ENCODE measurements around the gene RABGAP1.

The RABGAP1 gene

GRCh38 chr9:123008909-123009308 is 68.1 kb downstream of the RABGAP1 start:
- no peak for DNase-seq (ENCODE audit: low read depth)

GRCh38 chr9:123011380-123011779 is 70.6 kb downstream of the RABGAP1 start:
- no peak for DNase-seq (ENCODE audit: low read depth)

GRCh38 chr9:123011878-123012528 is 71.2 kb downstream of the RABGAP1 start:
- DNase-seq (ENCODE audit: low read depth) = no peak

- DNase-seq (ENCODE audit: low read depth) = no peak
These were observed 75.8 kb downstream of the RABGAP1 start for GRCh38 chr9:123016631-123017030.

- DNase-seq (ENCODE audit: low read depth) = no peak
These were observed 80.0 kb downstream of the RABGAP1 start for GRCh38 chr9:123020796-123021195.

- DNase-seq (ENCODE audit: low read depth) = no peak
These were observed 85.6 kb downstream of the RABGAP1 start for GRCh38 chr9:123026425-123026824.

GRCh38 chr9:123027517-123027916 is 86.7 kb downstream of the RABGAP1 start:
- DNase-seq (ENCODE audit: low read depth) = no peak

GRCh38 chr9:123028136-123028535 is 87.3 kb downstream of the RABGAP1 start:
- DNase-seq (ENCODE audit: low read depth) = no peak

- no peak for DNase-seq (ENCODE audit: low read depth)
These were observed 88.2 kb downstream of the RABGAP1 start for GRCh38 chr9:123028973-123029372.

GRCh38 chr9:123031963-123032362 is 91.1 kb downstream of the RABGAP1 start:
- no peak for DNase-seq (ENCODE audit: low read depth)

GRCh38 chr9:123033352-123033751 is 92.5 kb downstream of the RABGAP1 start, which contains the start of gene GPR21:
Gene GPR21, plus strand, starts transcription at chr9:123033667. Its CDS starts 900 bp downstream, at chr9:123034567.
- DNase-seq (ENCODE audit: low read depth) = no peak

GRCh38 chr9:123033864-123034601 is 93.2 kb downstream of the RABGAP1 start:
- no peak for DNase-seq (ENCODE audit: low read depth)

- DNase-seq (ENCODE audit: low read depth) = no peak
These were observed 94.2 kb downstream of the RABGAP1 start for GRCh38 chr9:123034881-123035510.

GRCh38 chr9:123035791-123036190 is 95.0 kb downstream of the RABGAP1 start:
- no peak for DNase-seq (ENCODE audit: low read depth)

- DNase-seq (ENCODE audit: low read depth) = no peak
These were observed 96.2 kb downstream of the RABGAP1 start for GRCh38 chr9:123036893-123037545.

- DNase-seq (ENCODE audit: low read depth) = no peak
These were observed 98.9 kb downstream of the RABGAP1 start for GRCh38 chr9:123039617-123040219.

- DNase-seq (ENCODE audit: low read depth) = no peak
These were observed 100.0 kb downstream of the RABGAP1 start for GRCh38 chr9:123040801-123041200.

GRCh38 chr9:123041489-123041888 is 100.7 kb downstream of the RABGAP1 start:
- no peak for DNase-seq (ENCODE audit: low read depth)

- DNase-seq (ENCODE audit: low read depth) = no peak
These were observed 102.5 kb downstream of the RABGAP1 start for GRCh38 chr9:123043081-123043939.

GRCh38 chr9:123044586-123044985 is 103.8 kb downstream of the RABGAP1 start:
- DNase-seq (ENCODE audit: low read depth) = no peak

Measured in HS-27A (cell line).